Measurements from ENCODE around the gene RBM4. TPM values are rescaled to one million over a fixed set of nuclear protein-coding genes. Genes with fewer than 3 reads are reported as not detected.
"Not testable (repeated sequence)": the region's sequence is repeated elsewhere in the genome, so short reads cannot be mapped to it uniquely, and the experiment has no call there.

The RBM4 gene
- total RNA-seq, 1 donor from 2014 or later = 153 TPM

GRCh38 chr11:66604155-66604554 is 34.3 kb upstream of the RBM4 start:
- Mint-ChIP-seq H3K36me3 (ENCODE audit: low read depth, unreplicated experiment) (peaks cover 24% of the 10 kb centered on the region), H3K4me1 (ENCODE audit: low read depth, unreplicated experiment) (peaks cover 9% of the 10 kb centered on the region), H3K27ac (ENCODE audit: unreplicated experiment) (no peak overlapping the region), H3K9me3 (ENCODE audit: unreplicated experiment) (no peaks in the 10 kb centered on the region), H3K4me3 (ENCODE audit: unreplicated experiment) (no peak overlapping the region), H3K27me3 (ENCODE audit: low read depth, unreplicated experiment) (no peaks in the 10 kb centered on the region)
- H3K4me1 ChIP-seq (ENCODE audit: insufficient read depth, low read length) = peaks cover 22% of the 10 kb centered on the region
- DNase-seq (ENCODE audit: low read depth) (no peak), FAIRE-seq (no peak)
- no peaks in the 10 kb centered on the region for H3K9me3 ChIP-seq (ENCODE audit: insufficient read depth, low read depth, low read length)
- H3K27me3 ChIP-seq (ENCODE audit: insufficient read depth, low read length) = no peaks in the 10 kb centered on the region
- H4K20me1 ChIP-seq (ENCODE audit: insufficient read depth, low read length) = peaks cover 42% of the 10 kb centered on the region
- TF ChIP-seq CTCF (IDR thresholded peaks at IDR 0.05; ENCODE audit: insufficient read depth, low read depth, low read length) (no peak), EZH2 (IDR thresholded peaks at IDR 0.05; ENCODE audit: insufficient read depth, low read length) (no peak)
- no peak overlapping the region for H3K9ac ChIP-seq (ENCODE audit: low read length)
- no peak overlapping the region for H3K4me3 ChIP-seq (ENCODE audit: insufficient read depth, low read depth, low read length)
- no peak overlapping the region for H3K27ac ChIP-seq (ENCODE audit: low read depth, low read length)
- H2AFZ ChIP-seq (ENCODE audit: low read depth, low read length) = no peak overlapping the region
- H3K36me3 ChIP-seq (ENCODE audit: insufficient read depth, low read length) = peaks cover 4% of the 10 kb centered on the region
- no peaks in the 10 kb centered on the region for H3K79me2 ChIP-seq (ENCODE audit: insufficient read depth, low read length)
- no peak overlapping the region for H3K4me2 ChIP-seq (ENCODE audit: low read length)

GRCh38 chr11:66606608-66607007 is 31.9 kb upstream of the RBM4 start:
- H3K79me2 ChIP-seq (ENCODE audit: insufficient read depth, low read length); H3K27me3 ChIP-seq (ENCODE audit: insufficient read depth, low read length); H3K27ac ChIP-seq (ENCODE audit: low read depth, low read length); H3K9ac ChIP-seq (ENCODE audit: low read length); H3K9me3 ChIP-seq (ENCODE audit: insufficient read depth, low read depth, low read length); H3K27ac Mint-ChIP-seq (ENCODE audit: unreplicated experiment); H3K36me3 ChIP-seq (ENCODE audit: insufficient read depth, low read length); H3K27me3 Mint-ChIP-seq (ENCODE audit: low read depth, unreplicated experiment); H2AFZ ChIP-seq (ENCODE audit: low read depth, low read length); DNase-seq (ENCODE audit: low read depth); H3K4me2 ChIP-seq (ENCODE audit: low read length); H3K4me1 Mint-ChIP-seq (ENCODE audit: low read depth, unreplicated experiment); FAIRE-seq; H3K4me3 ChIP-seq (ENCODE audit: insufficient read depth, low read depth, low read length); H3K4me3 Mint-ChIP-seq (ENCODE audit: unreplicated experiment); H3K9me3 Mint-ChIP-seq (ENCODE audit: unreplicated experiment): not testable (repeated sequence)
- H3K36me3 Mint-ChIP-seq (ENCODE audit: low read depth, unreplicated experiment) = peaks cover 17% of the 10 kb centered on the region
- H4K20me1 ChIP-seq (ENCODE audit: insufficient read depth, low read length) = peaks cover 24% of the 10 kb centered on the region
- peaks cover 10% of the 10 kb centered on the region for H3K4me1 ChIP-seq (ENCODE audit: insufficient read depth, low read length)

- Histone ChIP-seq H3K79me2 (ENCODE audit: insufficient read depth, low read length) (no peaks in the 10 kb centered on the region), H3K27ac (ENCODE audit: low read depth, low read length) (no peak overlapping the region), H3K4me1 (ENCODE audit: insufficient read depth, low read length) (peaks cover 4% of the 10 kb centered on the region), H3K36me3 (ENCODE audit: insufficient read depth, low read length) (no peaks in the 10 kb centered on the region), H4K20me1 (ENCODE audit: insufficient read depth, low read length) (peaks cover 18% of the 10 kb centered on the region), H3K9me3 (ENCODE audit: insufficient read depth, low read depth, low read length) (no peaks in the 10 kb centered on the region), H3K4me2 (ENCODE audit: low read length) (peak overlapping the region; percentile 9), H2AFZ (ENCODE audit: low read depth, low read length) (no peak overlapping the region), H3K4me3 (ENCODE audit: insufficient read depth, low read depth, low read length) (no peak overlapping the region), H3K27me3 (ENCODE audit: insufficient read depth, low read length) (no peaks in the 10 kb centered on the region), H3K9ac (ENCODE audit: low read length) (no peak overlapping the region)
- FAIRE-seq (no peak), DNase-seq (ENCODE audit: low read depth) (peak; percentile 69)
- H3K9me3 Mint-ChIP-seq (ENCODE audit: unreplicated experiment) = no peaks in the 10 kb centered on the region
- peaks cover 14% of the 10 kb centered on the region for H3K36me3 Mint-ChIP-seq (ENCODE audit: low read depth, unreplicated experiment)
- TF ChIP-seq CTCF (IDR thresholded peaks at IDR 0.05; ENCODE audit: insufficient read depth, low read depth, low read length) = no peak
- no peak for TF ChIP-seq EZH2 (IDR thresholded peaks at IDR 0.05; ENCODE audit: insufficient read depth, low read length)
- H3K4me1 Mint-ChIP-seq (ENCODE audit: low read depth, unreplicated experiment) = no peaks in the 10 kb centered on the region
- H3K27me3 Mint-ChIP-seq (ENCODE audit: low read depth, unreplicated experiment) = no peaks in the 10 kb centered on the region
- no peak overlapping the region for H3K4me3 Mint-ChIP-seq (ENCODE audit: unreplicated experiment)
- peak overlapping the region; percentile 62 for H3K27ac Mint-ChIP-seq (ENCODE audit: unreplicated experiment)
These were observed 31.2 kb upstream of the RBM4 start for GRCh38 chr11:66607126-66607834.
